Measurements from ENCODE around the gene APOE.
"Not testable (repeated sequence)": the region's sequence is repeated elsewhere in the genome, so short reads cannot be mapped to it uniquely, and the experiment has no call there.

Gene APOE

DNA sequence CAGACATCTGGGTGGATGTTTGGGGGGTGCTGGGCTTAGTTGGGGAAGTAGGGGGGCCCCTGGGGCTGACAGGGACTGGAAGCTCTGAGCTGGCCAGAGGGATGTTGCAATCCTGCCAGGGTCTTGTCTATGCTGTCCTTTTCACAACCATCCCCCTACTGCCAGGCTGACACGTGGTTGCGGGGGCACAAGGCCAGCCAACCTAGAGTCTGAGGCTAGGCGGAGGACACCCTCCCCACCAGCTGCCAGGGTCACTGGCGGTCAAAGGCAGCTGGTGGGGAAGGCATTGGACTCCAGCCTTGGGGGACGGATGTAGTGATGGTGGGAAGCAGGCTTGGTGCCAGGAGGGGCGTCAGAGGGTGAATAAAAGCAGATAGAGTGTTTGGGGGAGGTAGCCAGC, 7.3 kb downstream of the APOE start:
- no peak for FAIRE-seq

DNA sequence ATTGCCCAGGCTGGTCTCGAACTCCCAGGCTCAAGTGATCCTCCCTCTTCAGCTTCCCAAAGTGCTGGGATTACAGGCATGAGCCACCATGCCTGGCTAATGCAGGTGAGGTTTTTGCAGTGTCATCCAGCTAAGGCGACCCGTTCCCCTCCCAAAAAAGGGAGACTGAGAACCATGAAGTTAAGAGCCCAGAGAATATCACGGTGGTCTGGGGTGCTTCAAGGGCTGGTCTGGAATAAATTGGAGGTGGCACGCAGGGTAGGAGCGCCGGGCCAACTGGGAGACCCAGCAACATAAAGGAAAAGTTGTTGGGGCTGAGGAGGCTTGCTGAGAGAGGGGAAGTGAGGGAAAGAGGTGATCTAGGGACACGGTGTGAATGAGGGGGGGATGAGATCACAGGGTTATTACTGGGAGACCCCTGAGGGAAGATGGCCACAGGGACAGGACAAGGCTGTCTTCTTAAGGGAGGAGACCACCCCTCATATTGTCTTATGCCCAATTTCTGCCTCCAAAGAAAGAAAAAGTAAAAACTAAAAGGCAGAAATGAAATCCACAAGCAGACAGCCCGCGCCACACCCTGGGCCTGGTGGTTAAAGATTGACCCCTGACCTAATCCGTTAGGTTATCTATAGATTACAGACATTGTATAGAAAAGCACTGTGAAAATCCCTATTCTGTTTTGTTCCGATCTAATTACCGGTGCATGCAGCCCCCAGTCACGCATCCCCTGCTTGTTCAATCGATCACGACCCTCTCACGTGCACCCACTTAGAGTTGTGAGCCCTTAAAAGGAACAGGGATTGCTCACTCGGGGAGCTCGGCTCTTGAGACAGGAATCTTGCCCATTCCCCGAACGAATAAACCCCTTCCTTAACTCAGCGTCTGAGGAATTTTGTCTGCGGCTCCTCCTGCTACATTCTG, 8.2 kb downstream of the APOE start:
- FAIRE-seq: not testable (repeated sequence)

DNA sequence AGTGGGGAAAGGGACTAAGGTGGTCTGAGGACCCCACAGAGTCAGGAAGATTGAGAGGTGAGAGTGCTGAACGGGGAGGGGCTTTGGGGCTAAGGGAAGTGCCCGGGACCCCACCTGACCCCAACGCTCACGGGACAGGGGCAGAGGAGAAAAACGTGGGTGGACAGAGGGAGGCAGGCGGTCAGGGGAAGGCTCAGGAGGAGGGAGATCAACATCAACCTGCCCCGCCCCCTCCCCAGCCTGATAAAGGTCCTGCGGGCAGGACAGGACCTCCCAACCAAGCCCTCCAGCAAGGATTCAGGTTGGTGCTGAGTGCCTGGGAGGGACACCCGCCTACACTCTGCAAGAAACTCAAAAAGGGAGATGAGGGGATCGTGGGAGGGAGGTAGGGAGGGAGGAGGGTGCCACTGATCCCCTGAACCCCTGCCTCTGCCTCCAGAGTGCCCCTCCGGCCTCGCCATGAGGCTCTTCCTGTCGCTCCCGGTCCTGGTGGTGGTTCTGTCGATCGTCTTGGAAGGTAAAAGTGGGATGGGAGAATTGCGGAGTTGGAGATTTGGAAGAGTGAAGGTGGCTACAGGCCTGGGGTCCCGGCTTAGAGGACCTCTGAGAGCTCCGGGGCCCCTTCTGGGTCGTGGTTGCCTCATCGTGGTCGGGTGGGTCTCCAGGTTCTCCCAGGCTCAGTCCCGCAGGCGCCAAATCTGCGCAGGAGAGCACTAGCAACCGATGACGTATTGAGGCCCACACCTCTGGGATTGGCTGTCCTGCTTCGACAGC, 9.0 kb downstream of the APOE start, which contains the start of gene APOC1:
TSS of gene APOC1 (plus strand) at position 176 of the 774 bp plus-strand sequence. CDS start at position 460, 284 bp downstream.
- FAIRE-seq: peak; percentile 72

DNA sequence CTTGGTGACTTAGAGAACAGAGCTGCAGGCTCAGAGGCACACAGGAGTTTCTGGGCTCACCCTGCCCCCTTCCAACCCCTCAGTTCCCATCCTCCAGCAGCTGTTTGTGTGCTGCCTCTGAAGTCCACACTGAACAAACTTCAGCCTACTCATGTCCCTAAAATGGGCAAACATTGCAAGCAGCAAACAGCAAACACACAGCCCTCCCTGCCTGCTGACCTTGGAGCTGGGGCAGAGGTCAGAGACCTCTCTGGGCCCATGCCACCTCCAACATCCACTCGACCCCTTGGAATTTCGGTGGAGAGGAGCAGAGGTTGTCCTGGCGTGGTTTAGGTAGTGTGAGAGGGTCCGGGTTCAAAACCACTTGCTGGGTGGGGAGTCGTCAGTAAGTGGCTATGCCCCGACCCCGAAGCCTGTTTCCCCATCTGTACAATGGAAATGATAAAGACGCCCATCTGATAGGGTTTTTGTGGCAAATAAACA, 18.7 kb downstream of the APOE start:
- no peak for FAIRE-seq

DNA sequence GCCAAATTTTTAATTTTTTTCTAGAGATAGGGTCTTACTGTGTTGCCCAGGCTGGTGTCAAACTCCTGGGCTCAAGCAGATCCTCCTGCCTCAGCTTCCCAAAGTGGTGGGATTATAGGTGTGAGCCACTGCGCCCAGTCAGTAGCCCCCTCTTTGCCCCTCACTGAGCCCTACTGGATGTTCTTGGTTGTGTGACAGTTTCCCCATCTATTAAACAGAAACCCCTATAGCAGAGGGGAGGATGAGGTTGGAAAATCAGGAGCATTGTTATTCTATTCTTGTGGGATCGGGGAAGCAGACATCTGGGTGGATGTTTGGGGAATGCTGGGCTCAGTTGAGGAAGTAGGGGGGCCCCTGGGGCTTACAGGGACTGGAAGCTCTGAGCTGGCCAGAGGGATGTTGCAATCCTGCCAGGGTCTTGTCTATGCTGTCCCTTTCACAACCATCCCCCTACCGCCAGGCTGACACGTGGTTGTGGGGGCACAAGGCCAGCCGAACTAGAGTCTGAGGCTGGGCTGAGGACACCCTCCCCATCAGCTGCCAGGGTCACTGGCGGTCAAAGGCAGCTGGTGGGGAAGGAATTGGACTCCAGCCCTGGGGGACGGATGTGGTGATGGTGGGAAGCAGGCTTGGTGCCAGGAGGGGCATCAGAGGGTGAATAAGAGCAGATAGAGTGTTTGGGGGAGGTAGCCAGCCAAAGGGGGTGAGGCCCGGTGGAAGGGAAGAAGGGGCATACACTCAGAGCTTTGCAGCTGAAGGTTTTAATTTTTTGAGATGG, 19.7 kb downstream of the APOE start:
- FAIRE-seq: no peak

DNA sequence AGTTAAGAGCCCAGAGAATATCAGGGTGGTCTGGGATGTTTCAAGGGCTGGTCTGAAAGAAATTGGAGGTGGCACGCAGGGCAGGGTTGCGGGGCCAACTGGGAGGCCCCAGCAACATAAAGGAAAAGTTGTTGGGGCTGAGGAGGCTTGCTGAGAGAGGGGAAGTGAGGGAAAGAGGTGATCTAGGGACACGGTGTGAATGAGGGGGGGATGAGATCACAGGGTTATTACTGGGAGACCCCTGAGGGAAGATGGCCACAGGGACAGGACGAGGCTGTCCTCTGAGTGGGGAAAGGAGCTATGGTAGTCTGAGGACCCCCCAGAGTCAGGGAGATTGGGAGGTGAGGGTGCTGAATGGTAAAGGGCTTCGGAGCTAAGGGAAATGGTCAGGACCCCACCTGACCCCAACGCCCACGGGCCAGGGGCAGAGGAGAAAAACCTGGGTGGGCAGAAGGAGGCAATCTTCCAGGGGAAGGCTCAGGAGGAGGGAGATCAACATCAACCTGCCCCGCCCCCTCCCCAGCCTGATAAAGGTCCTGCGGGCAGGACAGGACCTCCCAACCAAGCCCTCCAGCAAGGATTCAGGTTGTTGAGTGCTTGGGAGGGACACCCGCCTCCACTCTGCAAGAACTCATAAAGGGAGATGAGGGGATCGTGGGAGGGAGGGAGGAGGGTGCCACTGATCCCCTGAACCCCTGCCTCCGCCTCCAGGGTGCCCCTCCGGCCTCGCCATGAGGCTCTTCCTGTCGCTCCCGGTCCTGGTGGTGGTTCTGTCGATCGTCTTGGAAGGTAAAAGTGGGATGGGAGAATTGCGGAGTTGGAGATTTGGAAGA, 20.9 kb downstream of the APOE start:
- FAIRE-seq: not testable (repeated sequence)

DNA sequence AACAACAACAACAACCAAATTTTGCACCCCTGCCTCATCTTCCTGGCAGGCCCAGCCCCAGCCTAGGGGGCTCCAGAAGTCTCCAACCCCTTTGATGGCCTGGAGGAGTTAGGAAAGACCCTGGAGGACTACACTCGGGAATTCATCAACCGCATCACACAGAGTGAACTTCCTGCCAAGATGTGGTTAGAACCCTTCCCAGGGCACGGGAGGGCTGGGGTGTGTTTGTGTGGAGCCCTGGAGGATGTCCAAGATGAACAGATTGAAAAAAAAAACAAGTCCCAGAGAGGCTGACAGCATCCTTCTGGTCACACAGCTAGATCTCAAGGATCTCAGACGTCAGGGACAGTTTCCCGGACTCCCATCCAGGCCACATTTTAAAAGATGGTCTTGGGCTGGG, 22.1 kb downstream of the APOE start:
- no peak for FAIRE-seq

DNA sequence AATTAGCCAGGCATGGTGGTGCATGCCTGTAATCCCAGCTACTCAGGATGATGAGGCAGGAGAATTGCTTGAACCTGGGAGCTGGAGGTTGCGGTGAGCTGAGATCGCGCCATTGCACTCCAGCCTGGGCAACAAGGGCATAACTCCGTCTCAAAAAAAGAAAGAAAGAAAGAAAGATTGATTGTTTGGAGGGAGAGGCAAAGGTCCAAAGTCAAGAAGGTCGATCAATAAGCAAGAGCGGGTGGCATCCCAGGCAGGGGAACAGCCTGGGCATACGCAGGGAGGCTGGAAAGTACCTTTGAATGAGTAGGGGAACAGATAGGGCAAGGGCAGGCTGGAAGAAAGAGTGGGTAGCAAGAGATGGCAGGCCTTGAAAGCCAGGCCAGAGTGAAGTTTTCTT, 24.5 kb downstream of the APOE start:
- FAIRE-seq: no peak

DNA sequence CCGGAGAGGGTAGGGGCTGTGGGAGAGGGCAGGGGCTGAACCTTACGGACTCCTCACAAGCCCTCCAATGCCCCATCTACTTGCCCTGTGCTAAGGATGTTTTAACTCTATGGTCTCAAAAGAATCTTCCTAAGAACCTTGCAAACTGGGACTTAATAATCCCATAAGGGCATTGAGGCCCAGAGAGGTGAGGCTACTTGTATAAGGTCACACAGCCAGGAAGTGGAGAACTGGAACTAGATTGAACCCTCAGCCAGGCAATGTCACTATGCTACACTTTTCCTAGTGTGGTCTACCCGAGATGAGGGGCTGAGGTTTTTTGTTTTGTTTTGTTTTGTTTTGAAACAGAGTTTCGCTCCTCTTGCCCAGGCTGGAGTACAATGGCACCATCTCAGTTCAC, 25.9 kb downstream of the APOE start:
- no peak for FAIRE-seq

DNA sequence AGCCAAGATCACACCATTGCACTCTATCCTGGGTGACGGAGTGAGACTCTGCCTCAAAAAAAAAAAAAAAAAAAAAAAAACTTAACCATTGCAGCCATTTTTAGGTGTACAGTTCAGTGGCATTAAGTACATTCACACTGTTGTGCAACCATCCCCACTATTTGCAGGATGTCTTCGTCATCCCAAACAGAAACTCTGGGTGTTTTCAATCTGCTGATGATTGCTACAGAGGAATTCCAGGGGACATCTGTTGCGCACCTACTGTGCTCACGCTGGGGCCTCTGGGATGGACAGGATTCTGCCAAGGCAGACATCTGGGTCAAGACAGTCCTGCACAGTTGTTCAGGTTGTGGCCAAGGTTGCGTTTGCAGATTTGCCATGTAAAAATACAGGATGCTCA, 34.1 kb downstream of the APOE start:
- no peak for FAIRE-seq

DNA sequence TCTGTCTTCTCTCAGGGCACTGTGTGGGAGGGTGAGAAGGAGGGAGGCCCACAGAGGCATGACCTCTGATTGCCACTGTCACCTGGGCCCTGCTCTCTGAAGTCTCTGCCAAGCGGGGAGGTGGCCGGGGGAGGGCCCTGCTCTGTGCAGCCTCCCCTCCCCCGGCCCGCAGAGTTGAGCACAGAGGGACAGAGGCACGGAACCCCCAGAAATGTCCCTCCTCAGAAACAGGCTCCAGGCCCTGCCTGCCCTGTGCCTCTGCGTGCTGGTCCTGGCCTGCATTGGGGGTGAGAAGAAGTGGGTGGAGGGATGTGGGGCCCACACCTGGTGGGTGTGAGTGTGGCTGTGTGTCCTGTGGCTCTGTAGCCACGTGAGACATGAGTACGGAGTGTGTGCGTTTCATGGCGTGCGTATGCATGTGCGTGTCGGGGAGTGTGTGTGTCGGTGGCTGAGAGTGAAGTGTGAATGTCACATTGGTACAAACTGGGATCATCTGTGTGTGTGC, 36.5 kb downstream of the APOE start, which contains the start of gene APOC4:
TSS of gene APOC4 (plus strand) at position 171 of the 505 bp plus-strand sequence. CDS start at position 212, 41 bp downstream.
- FAIRE-seq: no peak

DNA sequence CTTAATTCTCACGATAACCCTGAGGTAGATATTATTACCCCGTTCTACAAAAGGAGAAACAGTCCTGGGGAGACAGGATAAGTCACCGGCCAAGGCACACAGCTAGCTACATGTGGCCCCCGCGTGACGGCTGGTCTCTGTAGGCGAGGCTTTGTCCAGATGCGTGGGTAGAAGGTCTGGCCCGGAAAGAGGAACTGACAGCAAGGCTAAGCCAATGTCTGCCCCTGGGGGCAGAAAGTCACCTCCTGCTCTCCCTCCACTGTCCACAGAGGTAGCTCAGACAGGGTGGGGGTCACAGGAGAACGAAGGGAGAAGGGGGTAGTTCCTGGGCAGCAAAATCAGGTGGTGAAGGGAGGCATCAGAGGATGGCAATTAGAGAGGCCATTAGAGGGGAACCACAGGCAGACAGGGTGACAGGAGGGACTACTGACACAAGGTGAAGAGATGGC, 38.2 kb downstream of the APOE start:
- FAIRE-seq: no peak

DNA sequence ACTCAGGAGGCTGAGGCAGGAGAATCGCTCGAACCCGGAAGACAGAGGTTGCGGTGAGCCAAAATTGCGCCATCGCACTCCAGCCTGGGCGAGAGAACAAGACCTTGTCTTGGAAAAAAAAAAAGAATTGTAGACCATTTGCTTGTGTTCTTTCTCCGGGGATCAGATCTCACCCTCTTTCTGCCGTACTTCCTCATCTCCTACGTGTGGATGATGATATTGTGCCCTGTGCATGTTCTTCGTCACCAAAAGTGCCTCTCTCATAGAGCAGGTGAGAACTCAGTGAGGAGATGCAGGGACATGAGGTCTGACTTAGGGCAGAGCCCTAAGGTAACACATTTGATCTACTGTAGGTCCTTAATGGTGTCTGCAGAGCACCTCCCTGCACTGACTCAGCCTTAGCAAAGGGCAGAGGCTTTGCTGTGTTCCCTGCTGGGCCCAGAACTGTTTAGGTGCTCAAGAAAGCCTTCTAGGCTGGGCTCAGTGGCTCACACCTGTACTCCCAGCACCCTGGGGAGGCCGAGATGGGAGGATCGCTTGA, 41.5 kb downstream of the APOE start:
- no peak for FAIRE-seq

DNA sequence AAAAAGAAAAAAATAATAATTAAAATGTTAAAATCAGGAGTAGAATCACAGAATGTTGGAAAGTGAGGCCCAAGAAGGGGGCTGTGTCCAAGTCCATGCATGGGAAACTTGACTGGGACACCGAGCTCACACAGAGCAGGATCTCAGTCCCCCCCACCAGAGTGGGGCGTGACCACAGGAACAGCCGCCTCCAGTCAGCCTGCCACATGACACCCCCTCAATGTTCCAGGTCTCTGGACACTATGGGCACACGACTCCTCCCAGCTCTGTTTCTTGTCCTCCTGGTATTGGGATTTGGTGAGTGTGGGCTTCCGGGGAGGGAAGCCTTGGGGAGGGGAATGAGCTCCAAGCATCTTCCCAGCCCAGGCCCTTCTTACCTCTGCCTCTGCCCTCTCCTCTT, 42.6 kb downstream of the APOE start:
- no peak for FAIRE-seq

DNA sequence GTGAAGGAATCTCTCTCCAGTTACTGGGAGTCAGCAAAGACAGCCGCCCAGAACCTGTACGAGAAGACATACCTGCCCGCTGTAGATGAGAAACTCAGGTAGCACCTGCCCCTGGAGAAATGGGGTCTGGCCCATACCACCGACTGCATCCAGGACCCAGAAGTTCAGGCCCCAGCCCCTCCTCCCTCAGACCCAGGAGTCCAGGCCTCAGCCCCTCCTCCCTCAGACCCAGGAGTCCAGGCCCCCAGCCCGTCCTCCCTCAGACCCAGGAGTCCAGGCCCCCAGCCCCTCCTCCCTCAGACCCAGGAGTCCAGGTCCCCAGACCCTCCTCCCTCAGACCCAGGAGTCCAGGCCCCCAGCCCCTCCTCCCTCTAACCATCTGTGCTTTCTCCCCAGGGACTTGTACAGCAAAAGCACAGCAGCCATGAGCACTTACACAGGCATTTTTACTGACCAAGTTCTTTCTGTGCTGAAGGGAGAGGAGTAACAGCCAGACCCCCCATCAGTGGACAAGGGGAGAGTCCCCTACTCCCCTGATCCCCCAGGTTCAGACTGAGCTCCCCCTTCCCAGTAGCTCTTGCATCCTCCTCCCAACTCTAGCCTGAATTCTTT, 43.3 kb downstream of the APOE start:
- no peak for FAIRE-seq

DNA sequence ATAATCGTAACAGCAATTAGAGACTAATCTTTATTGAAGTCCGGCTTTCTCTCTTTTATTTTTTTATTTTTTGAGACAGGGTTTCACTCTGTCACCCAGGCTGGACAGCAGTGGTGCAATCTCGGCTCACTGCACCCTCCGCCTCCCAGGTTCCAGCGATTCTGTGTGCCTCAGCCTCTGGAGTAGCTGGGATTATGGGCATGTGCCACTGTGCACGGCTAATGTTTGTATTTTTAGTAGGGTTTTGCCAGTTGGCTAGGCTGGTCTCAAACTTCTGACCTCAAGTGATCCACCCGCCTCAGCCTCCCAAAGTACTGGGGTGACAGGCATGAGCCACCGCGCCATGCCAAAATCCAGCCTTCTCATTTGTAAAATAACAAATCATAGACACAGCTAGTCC, 44.0 kb downstream of the APOE start:
- no peak for FAIRE-seq

DNA sequence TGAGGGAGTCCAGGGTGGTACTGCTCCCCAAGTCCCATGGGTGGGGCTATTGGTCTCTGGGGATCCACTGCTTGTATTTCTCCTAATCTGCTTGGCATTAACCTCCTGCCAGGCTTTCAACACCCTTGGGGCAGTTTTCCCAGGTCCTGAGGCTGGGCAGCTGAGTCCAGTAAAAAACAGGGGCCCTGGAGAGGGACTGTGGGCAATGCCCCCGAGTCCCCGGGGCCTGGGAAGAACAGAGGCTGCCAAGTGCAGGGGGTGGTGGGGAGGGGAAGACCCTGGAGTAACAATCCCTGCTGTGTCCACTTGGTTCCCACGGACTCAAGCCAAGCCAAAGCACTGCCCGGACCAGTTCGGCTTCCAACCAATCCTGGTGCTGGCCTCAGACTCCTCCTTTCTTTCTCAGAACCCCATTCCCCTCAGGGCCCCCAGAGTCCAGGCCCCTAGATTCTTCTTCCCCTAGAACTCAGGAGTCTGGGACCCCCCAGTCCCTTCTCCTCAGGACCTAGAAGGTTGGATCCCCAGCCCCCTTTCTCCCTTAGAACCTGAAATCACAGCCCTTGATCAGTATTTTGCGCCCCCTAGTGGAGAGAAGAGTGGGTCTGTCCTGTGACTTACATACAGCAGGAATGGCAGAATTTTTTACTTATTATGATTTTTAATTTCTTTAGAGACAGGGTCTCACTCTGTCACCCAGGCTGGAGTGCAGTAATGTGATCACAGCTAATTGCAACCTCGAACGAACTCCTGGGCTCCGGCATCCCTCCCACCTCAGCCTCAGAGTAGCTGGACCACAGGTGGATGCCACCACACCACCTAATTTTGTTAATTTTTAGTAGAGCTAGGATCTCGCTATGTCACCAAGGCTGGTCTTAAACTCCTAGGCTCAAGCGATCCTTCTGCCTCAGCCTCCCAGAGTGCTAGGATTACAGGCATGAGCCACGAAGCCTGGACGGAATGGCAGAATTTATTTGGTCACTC, 45.9 kb downstream of the APOE start:
- FAIRE-seq: no peak

DNA sequence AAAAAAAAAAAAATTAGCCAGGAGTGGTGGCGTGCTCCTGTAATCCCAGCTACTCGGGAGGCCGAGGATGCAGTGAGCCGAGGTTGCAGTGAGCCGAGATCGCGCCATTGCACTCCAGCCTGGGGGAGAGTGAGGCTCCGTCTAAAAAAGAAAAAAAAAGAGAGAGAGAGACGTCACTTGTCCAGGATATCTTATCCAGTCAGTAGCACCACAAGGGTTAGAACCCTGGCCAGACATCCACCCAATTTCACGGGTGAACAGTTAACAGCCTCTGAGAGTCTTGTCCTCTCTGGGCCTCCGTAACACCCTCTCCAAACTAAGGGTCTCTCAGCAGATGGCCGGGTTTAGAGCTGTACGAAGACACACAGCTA, 48.7 kb downstream of the APOE start:
- FAIRE-seq: no peak

DNA sequence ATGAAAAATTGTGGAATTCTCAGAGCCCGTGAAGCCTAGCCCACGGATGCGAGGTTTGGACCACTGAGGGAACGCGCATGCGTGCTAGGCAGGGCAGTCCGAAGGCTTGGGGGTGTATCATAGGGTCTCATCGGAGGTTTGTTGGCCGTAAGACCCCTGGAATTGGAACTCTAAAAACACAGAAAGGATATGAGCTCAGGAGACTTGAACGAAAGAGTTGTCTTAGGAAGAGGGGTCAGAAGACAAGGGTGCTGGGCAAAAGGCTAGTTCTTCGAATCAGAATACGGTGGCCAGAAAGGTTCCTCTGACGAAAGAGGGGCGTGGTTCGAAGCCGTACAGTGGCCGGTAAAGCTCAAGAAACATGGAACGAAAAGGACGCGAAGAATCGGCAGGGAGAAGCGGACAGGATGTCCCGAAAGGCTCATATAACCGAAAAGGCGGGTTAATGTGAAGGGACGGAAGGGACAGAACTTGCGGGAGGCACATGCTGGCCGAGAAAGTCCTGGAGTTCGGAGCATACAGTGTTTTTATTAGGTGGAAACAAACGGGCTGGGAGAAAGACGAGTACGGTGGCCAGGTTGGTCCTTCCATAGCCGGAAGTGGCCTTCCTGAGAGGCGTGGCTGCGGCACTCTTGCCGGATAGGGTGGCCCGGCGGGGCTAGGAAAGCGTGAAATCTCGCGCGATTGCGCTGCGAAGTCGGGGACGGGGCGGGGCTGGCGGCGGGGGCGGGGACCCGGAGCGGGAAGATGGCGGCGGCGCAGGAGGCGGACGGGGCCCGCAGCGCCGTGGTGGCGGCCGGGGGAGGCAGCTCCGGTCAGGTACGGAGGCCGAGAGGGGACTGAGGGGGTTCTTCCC, 49.3 kb downstream of the APOE start, which contains the start of gene CLPTM1:
TSS of gene CLPTM1 (plus strand) at position 732 of the 856 bp plus-strand sequence. CDS start at position 748, 16 bp downstream.
- peak; percentile 25 for FAIRE-seq

Measured in G401.6 (cell line).